Panc1 (cell line): ENCODE data around the gene CHPT1.

Experiments used
- POLR2AphosphoS5 ChIP-seq: IDR thresholded peaks from 2 replicates; pipeline ENCODE4 v1.6.1; 2012; ENCODE audit warnings: mild to moderate bottlenecking, low read depth, low read length, moderate library complexity
- SIN3A ChIP-seq: IDR thresholded peaks from 2 replicates; pipeline ENCODE4 v1.6.1; 2012; ENCODE audit warnings: low read depth, mild to moderate bottlenecking, low read length, moderate library complexity, borderline replicate concordance; ENCODE audit not compliant: insufficient read depth
- TCF7L2 ChIP-seq: IDR thresholded peaks from 2 replicates; pipeline ENCODE4 v1.6.1; 2011; ENCODE audit warnings: mild to moderate bottlenecking, low read depth, low read length, inconsistent platforms
- TF ChIP-seq, protein P1 (sequence below): fragments of 450-650 bp; IDR thresholded peaks from 2 replicates; pipeline ENCODE4 v1.5.1; 2017; ENCODE audit warnings: mild to moderate bottlenecking
- TF ChIP-seq, protein P2 (sequence below), 2 experiments: IDR thresholded peaks; 2 replicates each; pipeline ENCODE4 v1.6.1; 2011 to 2012; ENCODE audit warnings: low read depth in 2 of 2, control low read depth in 1 of 2, low read length in 1 of 2, mild to moderate bottlenecking in 1 of 2, moderate library complexity in 1 of 2; ENCODE audit not compliant: insufficient read depth in 1 of 2

DNA sequence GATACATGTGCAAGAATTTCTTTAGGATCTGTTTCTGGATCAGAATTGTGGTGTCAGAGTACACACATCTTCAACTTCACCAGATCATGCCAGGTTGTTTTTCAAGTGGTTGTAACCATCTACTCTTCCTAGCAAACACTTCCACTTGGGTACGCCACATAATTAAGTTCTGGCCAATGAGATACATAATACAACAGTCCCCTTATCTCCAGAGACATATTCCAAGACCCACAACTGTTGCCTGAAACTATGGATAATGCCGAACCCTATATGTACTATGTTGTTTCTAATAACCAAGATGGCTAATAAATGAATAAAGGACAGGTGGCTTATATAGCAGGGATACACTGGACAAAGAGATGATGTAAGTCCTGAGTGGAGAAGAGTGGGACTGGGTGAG is 2.5 kb upstream of the CHPT1 start:
- TF ChIP-seq, protein P1, sequence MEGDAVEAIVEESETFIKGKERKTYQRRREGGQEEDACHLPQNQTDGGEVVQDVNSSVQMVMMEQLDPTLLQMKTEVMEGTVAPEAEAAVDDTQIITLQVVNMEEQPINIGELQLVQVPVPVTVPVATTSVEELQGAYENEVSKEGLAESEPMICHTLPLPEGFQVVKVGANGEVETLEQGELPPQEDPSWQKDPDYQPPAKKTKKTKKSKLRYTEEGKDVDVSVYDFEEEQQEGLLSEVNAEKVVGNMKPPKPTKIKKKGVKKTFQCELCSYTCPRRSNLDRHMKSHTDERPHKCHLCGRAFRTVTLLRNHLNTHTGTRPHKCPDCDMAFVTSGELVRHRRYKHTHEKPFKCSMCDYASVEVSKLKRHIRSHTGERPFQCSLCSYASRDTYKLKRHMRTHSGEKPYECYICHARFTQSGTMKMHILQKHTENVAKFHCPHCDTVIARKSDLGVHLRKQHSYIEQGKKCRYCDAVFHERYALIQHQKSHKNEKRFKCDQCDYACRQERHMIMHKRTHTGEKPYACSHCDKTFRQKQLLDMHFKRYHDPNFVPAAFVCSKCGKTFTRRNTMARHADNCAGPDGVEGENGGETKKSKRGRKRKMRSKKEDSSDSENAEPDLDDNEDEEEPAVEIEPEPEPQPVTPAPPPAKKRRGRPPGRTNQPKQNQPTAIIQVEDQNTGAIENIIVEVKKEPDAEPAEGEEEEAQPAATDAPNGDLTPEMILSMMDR: no peak
- TF ChIP-seq, protein P2, sequence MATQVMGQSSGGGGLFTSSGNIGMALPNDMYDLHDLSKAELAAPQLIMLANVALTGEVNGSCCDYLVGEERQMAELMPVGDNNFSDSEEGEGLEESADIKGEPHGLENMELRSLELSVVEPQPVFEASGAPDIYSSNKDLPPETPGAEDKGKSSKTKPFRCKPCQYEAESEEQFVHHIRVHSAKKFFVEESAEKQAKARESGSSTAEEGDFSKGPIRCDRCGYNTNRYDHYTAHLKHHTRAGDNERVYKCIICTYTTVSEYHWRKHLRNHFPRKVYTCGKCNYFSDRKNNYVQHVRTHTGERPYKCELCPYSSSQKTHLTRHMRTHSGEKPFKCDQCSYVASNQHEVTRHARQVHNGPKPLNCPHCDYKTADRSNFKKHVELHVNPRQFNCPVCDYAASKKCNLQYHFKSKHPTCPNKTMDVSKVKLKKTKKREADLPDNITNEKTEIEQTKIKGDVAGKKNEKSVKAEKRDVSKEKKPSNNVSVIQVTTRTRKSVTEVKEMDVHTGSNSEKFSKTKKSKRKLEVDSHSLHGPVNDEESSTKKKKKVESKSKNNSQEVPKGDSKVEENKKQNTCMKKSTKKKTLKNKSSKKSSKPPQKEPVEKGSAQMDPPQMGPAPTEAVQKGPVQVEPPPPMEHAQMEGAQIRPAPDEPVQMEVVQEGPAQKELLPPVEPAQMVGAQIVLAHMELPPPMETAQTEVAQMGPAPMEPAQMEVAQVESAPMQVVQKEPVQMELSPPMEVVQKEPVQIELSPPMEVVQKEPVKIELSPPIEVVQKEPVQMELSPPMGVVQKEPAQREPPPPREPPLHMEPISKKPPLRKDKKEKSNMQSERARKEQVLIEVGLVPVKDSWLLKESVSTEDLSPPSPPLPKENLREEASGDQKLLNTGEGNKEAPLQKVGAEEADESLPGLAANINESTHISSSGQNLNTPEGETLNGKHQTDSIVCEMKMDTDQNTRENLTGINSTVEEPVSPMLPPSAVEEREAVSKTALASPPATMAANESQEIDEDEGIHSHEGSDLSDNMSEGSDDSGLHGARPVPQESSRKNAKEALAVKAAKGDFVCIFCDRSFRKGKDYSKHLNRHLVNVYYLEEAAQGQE (IDR thresholded peaks at IDR 0.05; ENCODE audit: insufficient read depth in 1 of 2, low read depth in 2 of 2, low read length in 1 of 2): no peak
- TF ChIP-seq POLR2AphosphoS5: no peak
- no peak for TF ChIP-seq TCF7L2
- no peak for TF ChIP-seq SIN3A
